ENCODE results near the gene CCDC187. TPM values are rescaled to one million over a fixed set of nuclear protein-coding genes. Genes with fewer than 3 reads are reported as not detected.

Gene CCDC187
- total RNA-seq, 1 donor from 2014 or later = 1.4 TPM

DNA sequence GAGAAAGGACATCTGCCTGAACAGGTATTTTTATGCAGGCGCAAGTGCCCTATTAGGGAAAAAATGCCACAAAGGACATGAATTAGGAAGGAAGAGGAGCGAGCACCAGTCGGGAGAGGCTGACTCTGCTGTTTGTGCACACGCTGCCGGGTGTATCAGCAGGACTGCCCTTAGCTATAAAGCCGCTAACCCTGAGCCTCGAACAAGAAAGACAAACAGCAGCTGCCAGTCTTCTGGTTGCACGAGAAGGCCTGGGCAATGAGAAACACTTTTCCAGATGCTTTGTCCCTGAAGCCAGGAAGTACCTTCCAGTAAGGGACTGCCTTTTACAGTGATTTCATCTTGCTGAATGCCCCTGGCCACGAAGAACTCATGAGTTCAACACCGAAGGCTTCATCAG is 70.9 kb downstream of the CCDC187 start:
- peaks cover 9% of the 10 kb centered on the region for H3K36me3 Mint-ChIP-seq (ENCODE audit: insufficient read depth)
- no peak overlapping the region for H3K27ac Mint-ChIP-seq
- no peak overlapping the region for H3K4me3 Mint-ChIP-seq (ENCODE audit: low read depth)
- H3K27me3 Mint-ChIP-seq = no peaks in the 10 kb centered on the region
- TF ChIP-seq, protein P1, sequence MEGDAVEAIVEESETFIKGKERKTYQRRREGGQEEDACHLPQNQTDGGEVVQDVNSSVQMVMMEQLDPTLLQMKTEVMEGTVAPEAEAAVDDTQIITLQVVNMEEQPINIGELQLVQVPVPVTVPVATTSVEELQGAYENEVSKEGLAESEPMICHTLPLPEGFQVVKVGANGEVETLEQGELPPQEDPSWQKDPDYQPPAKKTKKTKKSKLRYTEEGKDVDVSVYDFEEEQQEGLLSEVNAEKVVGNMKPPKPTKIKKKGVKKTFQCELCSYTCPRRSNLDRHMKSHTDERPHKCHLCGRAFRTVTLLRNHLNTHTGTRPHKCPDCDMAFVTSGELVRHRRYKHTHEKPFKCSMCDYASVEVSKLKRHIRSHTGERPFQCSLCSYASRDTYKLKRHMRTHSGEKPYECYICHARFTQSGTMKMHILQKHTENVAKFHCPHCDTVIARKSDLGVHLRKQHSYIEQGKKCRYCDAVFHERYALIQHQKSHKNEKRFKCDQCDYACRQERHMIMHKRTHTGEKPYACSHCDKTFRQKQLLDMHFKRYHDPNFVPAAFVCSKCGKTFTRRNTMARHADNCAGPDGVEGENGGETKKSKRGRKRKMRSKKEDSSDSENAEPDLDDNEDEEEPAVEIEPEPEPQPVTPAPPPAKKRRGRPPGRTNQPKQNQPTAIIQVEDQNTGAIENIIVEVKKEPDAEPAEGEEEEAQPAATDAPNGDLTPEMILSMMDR (IDR thresholded peaks at IDR 0.05; ENCODE audit: unreplicated experiment) = no peak
- DNase-seq (ENCODE audit: low spot score, unreplicated experiment) = no peak
- no peaks in the 10 kb centered on the region for H3K9me3 Mint-ChIP-seq (ENCODE audit: low read depth)
- H3K4me1 Mint-ChIP-seq (ENCODE audit: low read depth) = peaks cover 3% of the 10 kb centered on the region

DNA sequence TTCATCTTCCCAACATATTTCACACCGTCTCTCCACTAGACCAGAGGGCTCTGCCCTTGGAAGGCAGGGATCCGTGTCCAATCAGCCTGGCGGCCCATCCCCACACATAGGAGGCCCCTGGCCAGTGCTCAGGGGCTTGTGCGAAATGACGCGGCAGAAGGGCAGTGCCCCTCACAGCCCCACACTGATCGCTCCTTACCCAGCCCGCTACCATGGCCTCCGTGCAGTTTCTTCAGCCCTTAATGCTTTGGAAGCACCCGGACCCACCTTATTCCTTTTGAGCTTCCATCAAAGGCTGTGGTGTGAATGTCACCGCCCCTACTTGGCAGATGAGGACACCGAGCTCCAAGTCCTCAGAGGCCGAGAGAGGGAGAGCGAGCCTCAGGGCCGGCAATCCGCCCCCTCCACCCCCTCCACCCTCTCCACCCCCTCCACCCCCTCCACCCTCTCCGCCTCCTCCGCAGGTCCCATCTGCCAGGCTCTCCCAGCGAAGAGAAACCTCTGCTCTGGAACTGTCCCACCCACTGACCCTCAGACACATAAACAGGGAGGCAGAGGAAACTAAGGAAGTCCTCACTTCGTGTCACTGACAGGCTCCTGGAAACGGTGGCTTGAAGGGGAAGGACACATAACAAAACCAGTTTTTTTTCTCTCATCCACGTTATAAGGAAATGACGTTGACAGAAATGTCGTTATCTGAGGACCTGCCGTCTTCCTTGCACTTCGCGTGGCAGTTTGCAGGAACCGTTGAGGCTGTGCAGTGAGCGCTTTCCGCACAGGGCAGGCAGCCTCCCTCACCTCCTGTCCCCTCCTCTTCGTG is 72.2 kb downstream of the CCDC187 start:
- Mint-ChIP-seq H3K27ac (no peak overlapping the region), H3K4me3 (ENCODE audit: low read depth) (no peak overlapping the region), H3K27me3 (no peaks in the 10 kb centered on the region), H3K9me3 (ENCODE audit: low read depth) (no peaks in the 10 kb centered on the region), H3K4me1 (ENCODE audit: low read depth) (peaks cover 3% of the 10 kb centered on the region), H3K36me3 (ENCODE audit: insufficient read depth) (peaks cover 9% of the 10 kb centered on the region)
- no peak for DNase-seq (ENCODE audit: low spot score, unreplicated experiment)
- TF ChIP-seq, protein P1 (IDR thresholded peaks at IDR 0.05; ENCODE audit: unreplicated experiment) = no peak

DNA sequence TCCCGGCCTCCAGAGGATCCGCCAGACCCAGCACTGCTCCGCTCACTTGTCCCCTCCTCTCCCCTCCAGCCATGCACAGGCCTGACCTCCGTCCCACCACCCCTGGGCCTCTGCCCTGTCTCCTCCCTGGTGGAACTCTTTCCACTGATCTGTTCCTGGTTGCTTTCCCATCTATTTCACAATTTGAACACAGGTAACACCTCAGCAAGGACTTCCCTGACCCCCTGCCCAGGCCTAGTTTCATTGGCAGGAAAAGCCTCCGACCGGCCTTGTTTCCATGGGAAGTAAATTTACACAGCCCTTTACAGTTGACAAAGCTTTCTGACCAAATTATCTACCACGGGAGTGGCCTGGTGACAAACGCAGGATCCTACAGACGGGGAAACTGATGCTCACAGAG is 73.1 kb downstream of the CCDC187 start:
- TF ChIP-seq, protein P1 (IDR thresholded peaks at IDR 0.05; ENCODE audit: unreplicated experiment) = no peak
- no peaks in the 10 kb centered on the region for H3K27me3 Mint-ChIP-seq
- H3K36me3 Mint-ChIP-seq (ENCODE audit: insufficient read depth) = peaks cover 9% of the 10 kb centered on the region
- H3K27ac Mint-ChIP-seq = peak overlapping the region; percentile 26
- H3K9me3 Mint-ChIP-seq (ENCODE audit: low read depth) = no peaks in the 10 kb centered on the region
- DNase-seq (ENCODE audit: low spot score, unreplicated experiment) = no peak
- no peak overlapping the region for H3K4me3 Mint-ChIP-seq (ENCODE audit: low read depth)
- peaks cover 3% of the 10 kb centered on the region for H3K4me1 Mint-ChIP-seq (ENCODE audit: low read depth)

DNA sequence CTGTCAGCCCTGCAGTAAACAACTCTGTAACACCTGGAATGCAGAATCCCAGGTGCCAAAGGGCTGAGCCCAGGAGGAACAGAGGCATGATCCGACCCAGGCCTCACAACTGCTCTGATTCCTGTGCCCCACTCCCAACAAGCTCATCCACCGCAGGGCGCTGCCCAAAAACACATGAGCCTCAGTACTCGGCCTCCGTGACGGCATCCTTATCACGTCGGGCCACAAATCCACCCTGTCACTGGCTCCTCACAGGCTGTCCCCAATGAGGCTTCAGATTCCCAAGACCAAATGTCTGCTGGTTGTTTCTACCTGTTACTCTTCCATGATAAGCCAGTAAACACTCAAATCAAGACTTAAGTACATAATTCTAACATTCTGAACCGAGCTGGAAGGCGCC is 73.5 kb downstream of the CCDC187 start:
- peaks cover 10% of the 10 kb centered on the region for H3K36me3 Mint-ChIP-seq (ENCODE audit: insufficient read depth)
- no peaks in the 10 kb centered on the region for H3K27me3 Mint-ChIP-seq
- no peak for DNase-seq (ENCODE audit: low spot score, unreplicated experiment)
- H3K4me3 Mint-ChIP-seq (ENCODE audit: low read depth) = no peak overlapping the region
- H3K27ac Mint-ChIP-seq = no peak overlapping the region
- H3K4me1 Mint-ChIP-seq (ENCODE audit: low read depth) = peaks cover 3% of the 10 kb centered on the region
- TF ChIP-seq, protein P1 (IDR thresholded peaks at IDR 0.05; ENCODE audit: unreplicated experiment) = no peak
- no peaks in the 10 kb centered on the region for H3K9me3 Mint-ChIP-seq (ENCODE audit: low read depth)

DNA sequence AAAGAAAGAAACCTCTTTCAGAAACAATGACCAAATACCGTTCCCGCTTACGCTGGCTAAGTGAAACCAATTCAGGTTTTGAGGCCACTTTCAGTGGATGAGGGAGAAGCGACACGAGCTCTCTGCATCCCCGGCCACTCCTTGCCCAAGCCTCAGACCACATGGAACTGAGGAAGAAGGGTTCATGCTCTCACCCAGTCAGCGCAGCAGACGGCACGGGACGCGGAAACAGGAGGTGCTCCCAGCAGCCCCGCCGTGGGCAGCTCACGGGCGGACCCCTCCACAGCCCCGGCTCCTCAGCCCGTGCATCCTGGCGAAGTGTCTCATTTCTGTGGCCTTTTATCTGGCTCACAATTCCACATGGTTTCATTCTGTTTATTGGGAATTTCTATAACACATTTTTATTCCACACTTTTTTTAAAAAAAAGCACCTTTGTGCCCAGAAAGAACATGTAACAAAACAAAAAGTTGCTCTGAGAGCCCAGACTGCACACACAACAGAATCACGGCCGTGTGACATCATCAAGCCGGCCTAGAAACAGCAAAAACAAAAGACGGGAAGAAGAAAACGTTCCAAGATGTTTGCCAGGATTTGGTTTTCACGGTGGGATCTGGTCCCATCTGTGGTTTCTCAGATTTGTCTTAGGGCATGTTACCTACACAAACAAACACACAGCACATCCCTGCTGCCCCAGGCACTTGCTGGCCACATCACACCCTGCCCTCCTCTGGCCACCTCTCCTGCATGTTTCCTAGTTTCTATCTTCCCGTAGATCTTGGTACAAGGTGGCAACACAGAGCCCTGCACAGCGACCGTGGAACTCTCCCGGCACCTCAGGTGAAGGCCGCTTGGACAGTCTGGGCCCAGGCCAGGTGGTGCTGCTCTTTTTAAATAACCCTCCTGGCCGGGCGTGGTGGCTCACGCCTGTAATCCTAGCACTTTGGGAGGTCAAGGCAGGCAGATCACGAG is 74.5 kb downstream of the CCDC187 start:
- Mint-ChIP-seq H3K27ac (no peak overlapping the region), H3K9me3 (ENCODE audit: low read depth) (no peaks in the 10 kb centered on the region), H3K4me1 (ENCODE audit: low read depth) (peaks cover 3% of the 10 kb centered on the region), H3K4me3 (ENCODE audit: low read depth) (no peak overlapping the region), H3K27me3 (no peaks in the 10 kb centered on the region), H3K36me3 (ENCODE audit: insufficient read depth) (peaks cover 6% of the 10 kb centered on the region)
- TF ChIP-seq, protein P1 (IDR thresholded peaks at IDR 0.05; ENCODE audit: unreplicated experiment) = no peak
- no peak for DNase-seq (ENCODE audit: low spot score, unreplicated experiment)
